PFSK-1 (cell line): ENCODE data around the gene DEFB127.

Experiments
- POLR2AphosphoS5 ChIP-seq: IDR thresholded peaks from 2 replicates; pipeline ENCODE4 v1.6.1; 2012; ENCODE audit warnings: low read depth, mild to moderate bottlenecking, control low read depth, low read length, moderate library complexity
- SIN3A ChIP-seq: IDR thresholded peaks from 2 replicates; pipeline ENCODE4 v1.6.1; 2012; ENCODE audit warnings: mild to moderate bottlenecking, low read length, moderate library complexity, borderline replicate concordance; ENCODE audit not compliant: insufficient read depth

DNA sequence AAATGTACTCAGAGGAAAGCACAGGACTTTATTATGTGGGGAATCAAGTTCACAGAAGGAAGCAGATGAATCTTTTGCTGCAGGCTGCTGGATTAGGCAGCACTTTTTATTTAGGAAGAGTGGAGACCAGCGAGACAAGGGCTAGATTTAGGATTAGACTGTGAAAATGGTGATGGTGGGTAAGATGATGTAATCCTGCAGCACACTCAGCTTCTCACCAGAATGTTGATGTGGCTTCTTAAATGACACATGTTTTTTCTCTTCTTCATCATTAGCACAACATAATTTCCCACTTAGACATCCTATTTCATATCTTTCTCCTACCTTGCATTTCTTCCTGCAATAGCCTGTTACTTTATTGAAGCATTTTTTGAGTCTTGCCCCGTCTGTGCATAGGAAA is 30.5 kb downstream of the DEFB127 start:
- TF ChIP-seq SIN3A: no peak
- TF ChIP-seq POLR2AphosphoS5: no peak
